K562 treated with DMSO at 1 percent for 4 hours (cell line): ENCODE results near the gene FKBP6. TPM values are rescaled to one million over a fixed set of nuclear protein-coding genes. Genes with fewer than 3 reads are reported as not detected.

Experiments used
- total RNA-seq: library from RNA; unstranded; fragments of 300-600 nt; gene quantifications from 2 replicates; pipeline ENCODE4 v1.2.3, GENCODE V29; 2022; ENCODE audit not compliant: insufficient read depth

Gene FKBP6
- not detected in 2 replicates for total RNA-seq

GRCh38 chr7:73327922-73328321 lies at the start of gene FKBP6, which contains the start of gene TRIM50:
Gene FKBP6 (plus strand): TSS chr7:73328161. CDS start chr7:73328429, 268 bp downstream.
Gene TRIM50 (minus strand): TSS chr7:73328082. CDS start chr7:73324787, 3,295 bp downstream.

GRCh38 chr7:73308665-73309214 lies 19.2 kb upstream of the FKBP6 start, which contains the start of gene NSUN5:
Gene NSUN5 (minus strand): TSS chr7:73308826. CDS start chr7:73308790, 36 bp downstream.

Other genes starting within 250 kb of the FKBP6 start
- not detected in 2 replicates for gene SPDYE9, start 242.1 kb upstream of the FKBP6 start, total RNA-seq
- 97.9 and 106 TPM in 2 replicates for gene NSUN5, start 19.3 kb upstream of the FKBP6 start, total RNA-seq
- gene TRIM50, start 79 bp upstream of the FKBP6 start, total RNA-seq, result not detected in 2 replicates
- gene FZD9, start 105.6 kb downstream of the FKBP6 start, total RNA-seq, result 0.42 and 0.73 TPM in 2 replicates
- 50.3 and 60.6 TPM in 2 replicates for gene BAZ1B, start 194.1 kb downstream of the FKBP6 start, total RNA-seq
- gene BCL7B, start 229.5 kb downstream of the FKBP6 start, total RNA-seq, result 81.1 and 99.8 TPM in 2 replicates